Transverse colon (tissue), 4 donors: ENCODE results near the gene ERFE.

ENCODE experiments used
- POLR2A ChIP-seq: fragments of 450-650 bp; IDR thresholded peaks from one replicate; pipeline ENCODE4 v1.6.1; 2016; ENCODE audit warnings: antibody characterized with exemption, mild to moderate bottlenecking, moderate library complexity
- POLR2AphosphoS5 ChIP-seq, 3 donors: sonication (generic); formaldehyde crosslinking; IDR thresholded peaks; one replicate each; pipeline ENCODE4 v1.6.1; 2016; ENCODE audit warnings: antibody characterized with exemption in 3 of 3
- TF ChIP-seq, protein P1 (sequence below), 5 experiments: fragments of 200-600 bp in 3 of 5; fragments of 450-650 bp in 2 of 5; sonication (generic) in 3 of 5; IDR thresholded peaks; 1 replicate in 2 of 5; 2 replicates in 3 of 5; pipeline ENCODE4 v1.5.1; 2016 to 2017; ENCODE audit warnings: antibody characterized with exemption in 5 of 5, inconsistent platforms in 3 of 5, mild to moderate bottlenecking in 2 of 5, moderate library complexity in 1 of 5

GRCh38 chr2:238157506-238158017 is 1.2 kb upstream of the ERFE start:
- TF ChIP-seq, protein P1, sequence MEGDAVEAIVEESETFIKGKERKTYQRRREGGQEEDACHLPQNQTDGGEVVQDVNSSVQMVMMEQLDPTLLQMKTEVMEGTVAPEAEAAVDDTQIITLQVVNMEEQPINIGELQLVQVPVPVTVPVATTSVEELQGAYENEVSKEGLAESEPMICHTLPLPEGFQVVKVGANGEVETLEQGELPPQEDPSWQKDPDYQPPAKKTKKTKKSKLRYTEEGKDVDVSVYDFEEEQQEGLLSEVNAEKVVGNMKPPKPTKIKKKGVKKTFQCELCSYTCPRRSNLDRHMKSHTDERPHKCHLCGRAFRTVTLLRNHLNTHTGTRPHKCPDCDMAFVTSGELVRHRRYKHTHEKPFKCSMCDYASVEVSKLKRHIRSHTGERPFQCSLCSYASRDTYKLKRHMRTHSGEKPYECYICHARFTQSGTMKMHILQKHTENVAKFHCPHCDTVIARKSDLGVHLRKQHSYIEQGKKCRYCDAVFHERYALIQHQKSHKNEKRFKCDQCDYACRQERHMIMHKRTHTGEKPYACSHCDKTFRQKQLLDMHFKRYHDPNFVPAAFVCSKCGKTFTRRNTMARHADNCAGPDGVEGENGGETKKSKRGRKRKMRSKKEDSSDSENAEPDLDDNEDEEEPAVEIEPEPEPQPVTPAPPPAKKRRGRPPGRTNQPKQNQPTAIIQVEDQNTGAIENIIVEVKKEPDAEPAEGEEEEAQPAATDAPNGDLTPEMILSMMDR (IDR thresholded peaks at IDR 0.05), result no peak
- no peak for TF ChIP-seq POLR2A
- TF ChIP-seq POLR2AphosphoS5 (IDR thresholded peaks at IDR 0.05), result no peak
